NCI-H1417 treated with DMSO at 0.1 percent for 48 hours (cell line): Measurements from ENCODE around the gene SEPTIN5.
"Not testable (repeated sequence)": the region's sequence is repeated elsewhere in the genome, so short reads cannot be mapped to it uniquely, and the experiment has no call there.

ENCODE experiments used
- DNase-seq: peaks from one replicate; lab custom pipeline; 2025; lab: John Stamatoyannopoulos, UW

Gene SEPTIN5

DNA sequence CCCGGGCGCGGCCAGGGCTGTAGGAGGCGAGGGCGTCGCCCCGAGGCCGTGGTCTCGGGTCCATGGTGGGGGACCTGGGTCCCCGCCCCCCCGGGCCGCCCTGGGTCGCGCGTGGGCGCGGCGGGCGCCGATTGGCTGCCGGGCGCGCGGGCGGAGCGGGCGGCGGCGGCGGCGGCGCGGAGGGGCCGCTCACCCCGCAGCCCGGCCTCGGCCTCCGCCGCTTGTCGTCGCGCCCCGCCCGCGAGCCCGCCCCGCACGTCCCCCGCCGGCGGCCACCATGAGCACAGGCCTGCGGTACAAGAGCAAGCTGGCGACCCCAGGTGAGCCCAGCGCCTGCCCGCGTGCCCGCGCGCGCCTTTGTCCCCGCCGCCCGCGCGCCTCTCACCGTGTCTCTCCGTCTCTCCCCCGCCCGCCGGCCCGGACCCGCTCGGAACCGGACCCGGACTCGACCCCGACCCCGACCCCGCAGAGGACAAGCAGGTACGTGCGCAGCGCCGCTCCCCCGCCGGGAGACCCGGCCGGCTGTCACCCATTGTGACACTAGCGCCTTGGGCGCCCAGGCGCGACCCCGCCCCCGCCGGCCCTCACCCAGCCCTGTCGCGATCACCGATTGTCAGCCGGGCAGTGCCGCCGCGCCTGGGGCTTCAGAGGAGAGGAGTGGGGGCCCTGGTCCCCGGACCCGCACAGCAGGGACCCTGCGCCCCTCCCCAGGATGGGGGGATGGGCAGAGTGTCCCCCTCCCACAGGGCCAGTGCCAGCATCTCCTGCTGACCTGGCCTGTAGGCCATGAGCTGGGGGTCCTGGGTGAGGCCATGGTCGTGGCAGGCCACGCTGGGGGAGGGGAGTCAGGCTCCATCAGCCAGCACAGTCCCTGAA, at the start of gene SEPTIN5:
SEPTIN5 (plus strand) TSS at position 192 of the 876 bp plus-strand sequence; CDS start at position 278, 86 bp downstream.
- DNase-seq = no peak

DNA sequence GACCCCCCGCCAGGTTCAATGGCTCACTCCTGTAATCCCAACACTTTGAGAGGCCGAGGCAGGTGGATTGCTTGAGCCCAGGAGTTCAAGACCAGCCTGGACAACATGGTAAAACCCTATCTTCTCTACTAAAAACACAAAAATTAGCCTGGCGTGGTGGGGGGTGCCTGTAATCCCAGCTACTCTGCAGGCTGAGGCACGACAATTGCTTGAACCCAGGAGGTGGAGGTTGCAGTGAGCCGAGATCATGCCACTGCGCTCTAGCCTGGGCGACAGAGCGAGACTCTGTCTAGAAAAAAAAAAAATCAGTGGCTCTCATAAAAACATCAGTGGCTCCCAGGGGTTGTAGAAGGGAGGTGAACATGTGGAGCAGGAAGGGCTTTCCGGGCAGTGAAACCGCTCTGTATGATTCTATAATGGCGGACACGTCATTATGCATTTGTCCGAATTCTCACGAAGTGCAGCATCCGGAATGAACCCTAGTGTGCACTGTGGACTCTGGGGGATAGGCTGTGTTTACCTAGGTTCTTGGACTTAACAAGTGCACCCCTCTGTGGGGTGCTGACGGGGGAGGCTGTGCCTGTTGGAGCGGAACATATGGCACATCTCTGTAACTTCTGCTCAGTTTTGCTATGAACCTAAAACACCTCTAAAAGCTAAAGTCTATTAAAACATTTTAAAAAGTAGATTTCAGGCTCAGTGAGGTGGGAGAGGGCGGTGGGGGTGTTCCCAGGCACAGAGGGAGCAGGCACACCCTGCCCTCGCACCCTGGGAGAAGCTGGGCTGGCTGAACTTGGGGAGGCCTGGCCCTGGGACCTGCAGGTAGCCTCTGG, 49.1 kb upstream of the SEPTIN5 start:
- DNase-seq = no peak

DNA sequence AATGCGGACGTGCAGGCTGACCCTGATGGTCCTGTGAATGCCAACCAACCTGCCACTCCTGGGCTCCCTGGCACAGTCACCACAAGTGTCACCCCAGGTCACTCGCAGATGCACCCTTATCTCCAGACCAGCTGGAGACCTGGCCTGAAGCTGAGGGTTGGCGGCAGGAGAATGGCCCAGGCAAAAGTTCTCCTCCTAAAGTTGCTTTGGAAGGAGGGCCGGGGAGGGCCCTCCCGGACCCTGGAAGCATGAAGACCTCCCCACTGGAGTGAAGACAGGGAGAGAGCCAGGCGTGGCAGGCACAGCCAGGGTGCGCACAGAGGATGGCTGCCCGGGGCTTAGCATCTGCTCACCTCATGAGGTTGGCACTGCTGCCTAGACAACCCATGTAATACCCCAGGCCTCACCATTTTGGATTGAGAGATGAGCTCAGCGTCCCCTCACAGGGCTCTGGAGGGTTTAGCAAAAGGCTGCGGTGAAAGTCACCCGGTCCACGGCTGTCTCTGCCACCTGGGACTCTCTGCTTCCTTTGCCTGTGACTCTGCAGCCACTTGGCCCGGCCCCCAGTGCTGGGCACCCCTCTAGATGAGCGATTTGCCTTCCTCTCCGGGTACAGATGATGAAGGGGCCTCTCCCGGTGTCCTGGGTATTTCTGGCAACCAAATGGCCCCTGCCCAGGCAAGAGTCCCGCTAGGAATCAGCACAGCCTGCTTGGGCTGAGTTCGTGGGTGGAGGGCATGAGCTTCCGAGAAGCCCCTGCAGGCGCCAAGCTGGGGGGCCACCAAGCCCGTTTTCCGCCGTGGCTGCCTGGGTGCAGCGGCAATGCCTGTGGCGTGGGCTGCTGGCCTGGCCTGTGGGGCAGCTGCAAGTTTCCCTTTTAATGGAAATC, 48.3 kb upstream of the SEPTIN5 start:
- no peak for DNase-seq

DNA sequence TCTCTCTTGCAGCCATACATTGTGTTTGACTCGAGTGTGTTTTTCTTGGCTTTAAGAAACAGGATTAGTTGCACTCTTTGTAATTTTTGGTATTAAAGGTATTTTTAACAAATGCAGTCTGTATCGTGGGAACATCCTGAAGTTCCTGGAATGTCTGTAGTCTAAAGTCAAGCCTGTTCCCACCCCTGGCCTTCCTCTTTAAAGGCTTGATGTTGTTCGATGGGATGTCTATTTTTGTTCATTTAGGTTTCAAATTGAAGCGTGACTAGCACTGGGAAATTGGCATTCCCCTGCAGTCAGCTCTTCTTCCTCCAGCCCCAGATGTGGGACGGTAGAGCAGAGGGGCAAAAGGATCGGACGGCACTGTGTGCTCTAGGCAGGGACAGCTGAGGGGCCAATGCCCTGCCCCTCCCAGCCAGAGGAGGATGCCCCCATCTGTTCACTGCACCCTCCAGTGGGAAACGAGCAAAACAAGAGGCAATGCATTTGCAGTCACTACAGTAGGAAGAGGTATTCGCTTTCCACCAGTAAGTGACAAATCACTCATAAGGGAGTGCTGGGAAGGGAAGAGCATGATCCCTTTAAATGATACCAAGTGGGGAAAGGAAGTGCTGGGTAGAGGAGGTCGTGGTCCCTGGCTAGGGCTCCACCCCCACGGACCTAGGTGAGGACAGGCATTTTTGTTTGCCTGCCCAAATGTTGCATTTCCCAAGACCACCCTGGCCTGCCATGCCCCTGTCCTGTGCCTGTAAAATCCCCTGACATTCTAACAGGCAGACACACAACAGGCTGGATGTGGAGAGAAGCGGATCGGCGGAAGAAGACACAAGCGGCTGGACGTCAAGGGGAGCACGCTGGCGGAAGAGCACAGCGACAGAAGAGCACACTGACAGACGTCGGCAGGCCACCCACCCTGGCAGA, 47.4 kb upstream of the SEPTIN5 start:
- DNase-seq = no peak

DNA sequence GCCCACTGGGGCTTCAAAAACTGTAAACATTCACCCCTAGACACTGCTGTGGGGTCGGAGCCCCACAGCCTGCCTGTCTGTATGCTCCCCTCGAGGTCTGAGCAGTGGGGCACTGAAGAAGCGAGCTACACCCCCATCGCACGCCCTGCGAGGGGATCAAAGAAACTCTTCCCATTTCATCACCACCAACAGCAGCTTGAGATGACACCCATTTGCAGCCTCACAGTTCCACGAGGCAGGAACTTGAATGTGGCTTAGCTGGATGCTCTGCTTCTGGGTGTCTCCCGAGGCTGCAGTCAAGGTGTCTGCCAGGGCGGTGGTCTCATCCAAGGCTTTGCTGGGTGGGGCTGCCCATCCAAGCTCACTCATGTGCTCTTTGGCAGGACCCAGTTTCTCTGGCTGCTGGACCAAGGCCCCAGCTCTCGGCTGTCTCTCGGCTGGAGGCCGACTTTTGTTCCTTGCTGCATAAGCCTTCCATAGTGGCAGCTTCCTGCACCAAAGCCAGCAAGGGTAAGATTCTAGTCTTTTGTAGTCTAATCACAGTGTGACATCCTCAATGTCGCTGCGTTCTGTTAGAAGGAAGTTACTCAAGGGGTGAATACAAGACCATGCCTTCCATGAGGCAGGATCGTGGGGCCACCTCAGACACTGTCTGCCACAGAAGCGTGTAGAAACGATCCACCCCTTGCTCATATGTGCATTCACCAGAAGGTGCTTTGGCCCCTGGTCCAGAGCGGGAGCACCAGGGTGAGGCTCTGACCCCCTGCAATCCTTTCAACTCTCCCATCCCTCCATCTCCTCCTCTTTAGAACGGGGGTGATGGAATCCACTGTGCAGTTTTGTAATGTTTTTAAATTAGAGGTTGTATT, 46.2 kb upstream of the SEPTIN5 start:
- no peak for DNase-seq

DNA sequence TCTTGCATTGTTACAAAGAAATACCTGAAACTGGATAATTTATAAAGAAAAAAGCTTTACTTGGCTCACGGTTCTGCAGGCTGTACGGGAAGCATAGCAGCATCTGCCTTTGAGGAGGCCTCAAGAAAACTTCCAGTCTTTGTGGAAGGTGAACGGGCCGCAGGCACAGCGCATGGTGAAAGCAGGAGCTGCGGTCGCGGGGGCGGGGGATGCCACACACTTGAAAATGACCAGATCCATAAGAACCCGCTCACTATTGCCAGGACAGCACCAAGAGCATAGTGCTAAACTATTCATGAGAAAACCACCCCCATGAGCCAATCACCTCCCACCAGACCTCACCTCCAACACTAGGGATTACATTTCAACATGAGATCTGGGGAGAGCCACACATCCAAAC, 45.6 kb upstream of the SEPTIN5 start:
- DNase-seq = no peak

DNA sequence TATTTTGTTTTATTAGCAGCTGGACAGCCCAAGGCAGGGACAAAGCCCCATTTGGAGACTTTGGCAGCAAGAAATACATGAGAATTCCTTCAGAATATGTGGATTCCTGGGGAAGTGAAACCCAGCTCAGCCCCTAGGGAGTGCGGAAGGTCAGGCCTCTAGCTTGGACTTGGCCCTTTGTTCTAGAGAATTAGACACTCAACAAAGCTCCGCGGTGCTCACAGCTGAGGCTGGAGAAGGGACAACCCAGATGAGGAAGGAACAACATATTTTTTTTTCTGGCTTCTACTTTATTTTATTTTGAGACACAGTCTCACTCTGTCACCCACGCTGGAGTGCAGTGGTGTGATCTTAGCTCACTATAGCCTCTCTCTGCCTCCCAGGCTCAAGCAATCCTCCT, 44.7 kb upstream of the SEPTIN5 start:
- DNase-seq = no peak

DNA sequence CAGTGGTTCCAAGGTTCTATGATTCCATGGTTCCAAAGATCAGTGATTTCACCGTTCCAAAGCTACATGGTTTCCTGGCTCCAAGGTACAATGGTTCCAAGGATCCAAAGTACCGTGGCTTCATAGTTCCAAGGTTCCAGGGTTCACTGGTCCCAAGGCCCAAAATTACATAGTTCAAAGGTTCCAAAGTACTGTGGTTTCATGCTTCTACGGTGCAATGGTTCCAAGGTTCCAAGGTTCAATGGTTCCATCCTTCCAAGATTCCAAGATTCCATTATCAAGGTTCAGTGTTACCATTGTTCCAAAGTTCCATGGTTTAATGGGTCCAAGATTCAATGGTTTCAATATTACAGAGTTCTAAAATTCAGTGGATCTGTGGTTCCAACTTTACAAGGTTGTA, 43.0 kb upstream of the SEPTIN5 start:
- no peak for DNase-seq

DNA sequence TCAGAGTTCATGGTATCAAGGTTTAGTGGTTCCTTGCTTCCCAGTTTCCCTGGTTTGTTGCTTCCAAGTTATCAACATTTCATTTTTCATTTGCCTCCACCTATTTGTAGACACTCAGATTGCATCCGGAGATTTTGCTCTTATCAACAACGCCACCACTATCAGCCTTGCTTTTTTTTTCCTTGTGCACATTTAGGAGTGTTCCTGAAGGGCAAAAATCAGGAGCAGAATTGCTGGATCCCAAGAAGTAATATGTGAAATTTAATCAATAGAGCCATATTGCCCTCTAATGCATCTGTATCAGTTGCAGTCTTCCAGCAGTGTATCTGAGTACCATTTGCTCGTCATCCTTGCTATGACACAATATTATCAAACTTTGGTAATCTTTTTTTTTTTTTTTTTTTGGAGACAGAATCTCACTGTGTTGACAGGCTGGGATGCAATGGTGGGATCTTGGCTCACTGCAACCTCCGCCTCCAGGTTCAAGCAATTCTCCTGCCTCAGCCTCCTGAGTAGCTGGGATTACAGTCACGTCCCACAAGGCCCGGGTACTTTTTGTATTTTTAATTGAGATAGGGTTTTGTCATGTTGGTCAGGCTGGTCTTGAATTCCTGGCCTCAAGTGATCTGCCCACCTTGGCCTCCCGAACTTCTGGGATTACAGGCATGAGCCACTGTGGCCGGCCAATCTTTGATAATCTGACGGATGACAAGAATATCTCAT, 42.1 kb upstream of the SEPTIN5 start:
- DNase-seq = no peak

DNA sequence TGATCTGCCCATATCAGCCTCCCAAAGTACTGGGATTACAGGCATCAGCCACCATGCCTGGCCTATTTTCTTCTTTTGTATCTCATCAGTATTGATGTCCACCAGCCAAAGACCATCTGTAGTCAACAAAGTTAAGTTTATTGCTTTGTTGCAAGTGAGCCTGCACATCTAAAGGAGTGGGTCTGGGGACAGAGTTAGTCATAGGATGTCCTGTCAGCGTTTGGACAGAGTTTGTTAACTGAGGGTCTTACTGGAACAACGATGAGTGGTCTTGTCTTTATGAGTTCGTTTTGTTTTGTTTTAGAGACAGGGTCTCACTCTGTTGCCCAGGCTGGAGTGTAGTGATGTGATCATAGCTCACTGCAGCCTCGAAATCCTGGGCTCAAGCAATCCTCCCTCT, 40.6 kb upstream of the SEPTIN5 start:
- no peak for DNase-seq

DNA sequence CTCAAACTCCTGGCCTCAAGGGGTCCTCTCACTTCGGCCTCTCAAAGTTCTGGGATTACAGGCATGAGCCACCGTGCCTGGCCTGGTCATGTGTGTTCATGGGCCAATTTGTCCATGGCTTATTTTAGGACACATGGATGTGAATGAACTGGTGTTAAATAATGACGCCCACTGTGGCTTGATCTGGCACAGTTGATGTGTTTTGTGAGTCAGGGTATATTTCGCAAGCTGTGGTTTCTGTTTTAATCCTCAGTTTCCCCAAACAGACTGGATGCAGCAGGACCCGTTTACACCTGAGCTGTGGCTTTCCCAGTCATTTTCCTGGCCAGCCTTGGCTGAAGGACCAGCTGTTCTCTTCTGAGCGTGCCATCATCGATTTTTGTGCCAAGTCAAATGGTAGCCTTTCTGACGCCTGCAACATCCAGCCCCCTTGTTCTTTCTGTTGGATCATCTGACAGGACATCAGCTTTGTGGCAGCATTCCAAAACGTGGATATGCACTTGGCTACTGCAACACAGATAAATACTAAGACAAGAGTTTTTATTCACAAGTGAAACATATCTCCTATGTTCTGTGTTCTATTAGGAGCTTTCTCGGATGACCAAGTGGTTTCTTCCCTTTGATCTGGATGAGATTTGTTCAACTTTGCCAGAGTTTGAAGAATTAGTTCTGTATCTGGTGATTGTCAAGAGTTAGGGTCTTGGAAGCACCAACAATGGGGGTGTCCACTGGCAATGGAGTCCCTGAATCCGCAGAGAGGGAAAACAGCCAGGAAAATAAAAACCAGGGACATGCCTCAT, 40.0 kb upstream of the SEPTIN5 start:
- no peak for DNase-seq

DNA sequence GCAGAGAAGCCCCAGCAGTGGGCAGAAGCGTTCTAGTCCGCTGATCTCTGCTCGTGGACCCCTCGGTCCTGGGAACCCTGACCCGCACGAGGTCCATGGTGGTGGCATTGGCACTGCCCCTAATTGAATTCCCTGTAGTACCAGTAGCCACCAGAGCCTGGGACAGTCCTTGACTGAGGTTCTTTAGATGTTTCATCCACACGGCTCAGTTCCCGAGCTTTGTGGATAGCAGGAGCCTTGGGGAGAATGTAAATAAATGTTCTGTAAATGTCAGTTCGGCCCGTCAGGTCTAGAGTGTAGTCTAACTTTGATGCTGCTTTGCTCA, 39.4 kb upstream of the SEPTIN5 start:
- no peak for DNase-seq

DNA sequence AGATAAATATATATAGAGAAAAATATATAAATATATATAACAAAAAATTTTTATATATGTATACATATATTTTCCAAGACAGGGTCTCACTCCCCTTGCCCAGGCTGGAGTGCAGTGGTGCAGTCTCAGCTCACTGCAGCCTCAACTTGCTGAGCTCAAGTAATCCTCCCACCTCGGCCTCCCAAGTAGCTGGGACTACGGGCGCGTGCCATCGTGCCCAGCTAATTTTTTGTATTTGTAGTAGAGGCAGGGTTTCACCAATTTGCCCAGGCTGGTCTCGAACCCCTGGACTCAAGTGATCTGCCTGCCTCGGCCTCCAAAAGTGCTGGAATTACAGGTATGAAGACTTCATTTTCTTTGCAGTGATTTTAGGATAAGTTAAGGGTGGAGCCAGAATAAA, 38.9 kb upstream of the SEPTIN5 start:
- DNase-seq = no peak

DNA sequence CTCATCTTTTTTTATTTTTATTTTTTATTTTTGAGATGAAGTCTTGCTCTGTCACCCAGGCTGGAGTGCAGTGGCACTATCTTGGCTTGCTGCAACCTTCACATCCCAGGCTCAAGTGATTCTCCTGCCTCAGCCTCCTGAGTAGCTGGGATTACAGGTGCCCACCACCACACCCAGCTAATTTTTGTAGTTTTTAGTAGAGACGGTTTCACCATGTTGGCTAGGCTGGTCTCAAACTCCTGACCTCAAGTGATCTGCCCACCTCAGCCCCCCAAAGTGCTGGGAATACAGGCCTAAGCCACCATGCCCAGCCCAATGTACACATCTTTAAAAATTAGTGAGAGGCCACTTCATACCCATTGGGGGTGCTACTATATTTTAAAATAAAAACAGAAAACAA, 37.9 kb upstream of the SEPTIN5 start:
- not testable (repeated sequence) for DNase-seq

DNA sequence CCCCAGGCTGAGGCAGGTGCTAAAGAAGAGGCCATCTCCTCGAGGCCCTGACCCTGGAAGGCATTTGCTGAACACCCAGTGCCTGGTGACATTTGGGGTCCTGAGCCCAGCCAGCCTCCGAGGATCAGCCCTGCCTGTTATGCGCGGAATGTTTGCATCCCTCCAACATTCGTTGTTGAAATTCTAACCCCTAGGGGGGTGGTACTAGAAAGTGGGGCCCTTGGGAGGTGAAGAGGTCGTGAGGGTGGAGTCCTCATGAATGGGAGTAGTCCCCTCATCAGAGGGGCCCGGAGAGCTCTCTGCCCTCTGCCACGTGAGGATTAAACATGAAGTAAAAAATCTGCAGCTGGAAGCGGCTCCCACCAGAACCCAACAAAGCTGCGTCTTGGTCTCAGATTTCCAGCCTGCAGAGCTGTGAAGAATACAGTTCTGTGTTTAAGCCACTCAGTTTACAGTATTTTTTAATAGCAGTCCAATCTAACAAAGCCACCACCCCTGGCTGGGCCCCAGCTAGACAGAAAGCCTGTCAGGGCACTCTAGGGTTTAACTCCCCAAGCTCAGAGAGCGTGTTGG, 35.3 kb upstream of the SEPTIN5 start:
- no peak for DNase-seq

DNA sequence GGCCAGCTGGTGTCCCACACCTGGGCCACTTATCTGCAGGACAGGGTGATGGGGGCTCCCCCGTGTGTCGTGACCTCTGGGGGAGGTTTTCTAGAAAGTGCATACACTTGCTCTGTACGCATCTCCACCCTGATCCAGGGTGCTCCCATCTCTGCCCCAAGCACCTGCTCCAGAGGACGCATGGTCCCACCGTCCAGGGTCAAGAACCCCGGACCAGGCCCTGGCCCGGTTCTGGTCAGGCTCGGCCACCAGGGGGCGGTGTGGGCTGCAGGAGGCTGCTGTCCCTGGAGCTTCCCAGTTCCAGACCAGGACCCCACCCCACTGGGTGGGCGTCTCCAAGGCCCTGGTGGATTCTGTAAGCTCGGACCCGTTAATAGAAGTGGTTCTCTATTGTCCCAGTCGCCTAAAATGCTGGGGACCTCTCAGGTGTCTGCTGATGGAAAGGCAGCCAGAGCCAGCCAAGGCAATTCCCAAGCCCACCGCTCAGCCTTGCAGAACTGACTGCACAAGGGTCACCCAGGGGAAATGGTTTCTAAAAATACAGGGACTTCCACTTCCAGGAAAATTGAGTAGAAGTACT, 34.7 kb upstream of the SEPTIN5 start:
- DNase-seq = no peak

DNA sequence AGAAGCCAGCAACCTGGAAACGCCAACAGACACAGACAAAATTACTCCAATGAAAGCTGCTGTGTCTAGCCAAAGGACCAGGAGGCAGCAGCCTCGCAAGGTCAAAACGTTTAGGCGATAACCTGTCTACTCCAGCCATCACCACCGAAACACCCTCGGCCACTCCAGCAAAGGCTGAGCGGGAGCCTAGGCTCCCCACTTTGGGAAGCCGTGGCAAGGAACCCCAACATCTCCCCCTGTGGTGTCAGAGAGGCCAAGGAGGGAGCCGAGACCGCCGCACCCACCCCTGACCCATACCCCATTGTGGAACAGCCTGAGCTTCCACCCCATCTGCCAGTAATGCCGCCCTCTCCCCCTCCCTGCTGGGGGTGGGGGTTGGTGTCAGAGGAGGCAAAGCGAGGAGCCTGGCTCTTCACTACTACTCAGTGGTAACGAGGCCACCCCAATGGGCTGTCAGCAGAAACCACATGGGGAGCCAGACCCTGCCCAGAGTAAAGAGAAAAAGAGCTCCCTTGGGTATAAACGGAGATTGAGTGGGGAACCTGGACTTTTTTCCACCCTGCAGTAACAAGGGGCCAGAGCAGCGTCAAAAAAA, 33.9 kb upstream of the SEPTIN5 start:
- no peak for DNase-seq
